ENCODE results near the gene SULF2.

Gene SULF2

GRCh38 chr20:47648943-47649342, 136.3 kb downstream of the SULF2 start:
- no peak for DNase-seq (ENCODE audit: low read depth in 2 of 2)

GRCh38 chr20:47647994-47648393, 137.3 kb downstream of the SULF2 start:
- DNase-seq (ENCODE audit: low read depth in 2 of 2), result no peak

- no peak for DNase-seq (ENCODE audit: low read depth in 2 of 2)
Observed at GRCh38 chr20:47645632-47646031, 139.6 kb downstream of the SULF2 start.

- no peak for DNase-seq (ENCODE audit: low read depth in 2 of 2)
Observed at GRCh38 chr20:47642624-47643023, 142.7 kb downstream of the SULF2 start.

- no peak for DNase-seq (ENCODE audit: low read depth in 2 of 2)
Observed at GRCh38 chr20:47642118-47642517, 143.2 kb downstream of the SULF2 start.

- DNase-seq (ENCODE audit: low read depth in 2 of 2), result no peak
Observed at GRCh38 chr20:47638851-47639250, 146.4 kb downstream of the SULF2 start.

- DNase-seq (ENCODE audit: low read depth in 2 of 2), result no peak
Observed at GRCh38 chr20:47635256-47635655, 150.0 kb downstream of the SULF2 start.

GRCh38 chr20:47631078-47631477, 154.2 kb downstream of the SULF2 start:
- DNase-seq (ENCODE audit: low read depth in 2 of 2), result no peak

- DNase-seq (ENCODE audit: low read depth in 2 of 2), result no peak
Observed at GRCh38 chr20:47629907-47630306, 155.4 kb downstream of the SULF2 start.

- DNase-seq (ENCODE audit: low read depth in 2 of 2), result no peak
Observed at GRCh38 chr20:47627540-47627939, 157.7 kb downstream of the SULF2 start.

GRCh38 chr20:47623206-47623605, 162.1 kb downstream of the SULF2 start:
- DNase-seq (ENCODE audit: low read depth in 2 of 2), result no peak

- no peak for DNase-seq (ENCODE audit: low read depth in 2 of 2)
Observed at GRCh38 chr20:47622118-47622665, 163.1 kb downstream of the SULF2 start.

GRCh38 chr20:47620808-47621805, 164.2 kb downstream of the SULF2 start:
- DNase-seq (ENCODE audit: low read depth in 2 of 2), result no peak

GRCh38 chr20:47618479-47618878, 166.8 kb downstream of the SULF2 start:
- no peak for DNase-seq (ENCODE audit: low read depth in 2 of 2)

GRCh38 chr20:47614703-47615309, 170.5 kb downstream of the SULF2 start:
- no peak for DNase-seq (ENCODE audit: low read depth in 2 of 2)

- no peak for DNase-seq (ENCODE audit: low read depth in 2 of 2)
Observed at GRCh38 chr20:47612670-47613069, 172.6 kb downstream of the SULF2 start.

- DNase-seq (ENCODE audit: low read depth in 2 of 2), result no peak
Observed at GRCh38 chr20:47611785-47612184, 173.5 kb downstream of the SULF2 start.

- DNase-seq (ENCODE audit: low read depth in 2 of 2), result no peak
Observed at GRCh38 chr20:47610945-47611250, 174.4 kb downstream of the SULF2 start.

GRCh38 chr20:47610247-47610944, 174.9 kb downstream of the SULF2 start:
- peak; percentile 70 to 88 for DNase-seq (ENCODE audit: low read depth in 2 of 2)

- no peak for DNase-seq (ENCODE audit: low read depth in 2 of 2)
Observed at GRCh38 chr20:47609001-47609400, 176.3 kb downstream of the SULF2 start.
